OCI-LY3 (cell line): ENCODE results near the gene D2HGDH.

ENCODE experiments used
- H2AFZ ChIP-seq: fragments of 200-600, 300-600 bp; shearing (Covaris generic); 2 replicates; pipeline ENCODE4 v1.6.0; 2014; ENCODE audit warnings: antibody characterized with exemption, low read depth, low read length
- H3K27ac ChIP-seq: fragments of 200-600, 300-600 bp; sonication (generic); 2 replicates; pipeline ENCODE4 v1.5.1; 2014; ENCODE audit warnings: mild to moderate bottlenecking, low read length, moderate library complexity, mixed read lengths
- H3K27me3 ChIP-seq: fragments of 200-600, 300-600 bp; sonication (generic); 2 replicates; pipeline ENCODE4 v1.6.1; 2014; ENCODE audit warnings: low read depth, low read length, mixed read lengths
- H3K36me3 ChIP-seq: fragments of 200-600, 300-600 bp; sonication (generic); replicated peaks from 2 replicates; pipeline ENCODE3; 2014; ENCODE audit warnings: low read depth, low read length, mixed read lengths
- H3K4me1 ChIP-seq: fragments of 300-600, 200-600 bp; sonication (generic); 2 replicates; pipeline ENCODE4 v1.6.1; 2014; ENCODE audit warnings: low read length, mixed read lengths
- H3K4me2 ChIP-seq: fragments of 200-600, 300-600 bp; sonication (generic); 2 replicates; pipeline ENCODE4 v1.6.1; 2014; ENCODE audit warnings: low read length, mixed read lengths
- H3K4me3 ChIP-seq: fragments of 300-600, 200-600 bp; sonication (generic); 2 replicates; pipeline ENCODE4 v1.5.1; 2014; ENCODE audit warnings: antibody characterized with exemption, mild to moderate bottlenecking, low read length, moderate library complexity
- H3K79me2 ChIP-seq: fragments of 300-600, 200-600 bp; shearing (Covaris generic); 2 replicates; pipeline ENCODE4 v1.6.1; 2014; ENCODE audit warnings: mild to moderate bottlenecking, low read length, mixed read lengths
- H3K9ac ChIP-seq: fragments of 300-600, 200-600 bp; shearing (Covaris generic); 2 replicates; pipeline ENCODE4 v1.6.0; 2014; ENCODE audit warnings: mild to moderate bottlenecking, low read length, moderate library complexity
- H3K9me3 ChIP-seq: fragments of 200-600, 300-600 bp; shearing (Covaris generic); 2 replicates; pipeline ENCODE4 v1.6.1; 2014; ENCODE audit warnings: low read length, mixed read lengths; ENCODE audit not compliant: insufficient read depth
- H4K20me1 ChIP-seq: fragments of 200-600, 300-600 bp; sonication (generic); 2 replicates; pipeline ENCODE4 v1.6.1; 2016; ENCODE audit warnings: low read length, mixed read lengths; ENCODE audit not compliant: insufficient read depth
- EZH2phosphoT487 ChIP-seq: fragments of 200-600 bp; shearing (Covaris generic); IDR thresholded peaks from 2 replicates; pipeline ENCODE4 v1.6.1; 2018; ENCODE audit warnings: antibody characterized with exemption, mixed run types, low read depth
- TF ChIP-seq, protein P1 (sequence below): fragments of 200-600, 300-600 bp; sonication (generic); IDR thresholded peaks from 2 replicates; pipeline ENCODE4 v1.5.1; 2014; ENCODE audit warnings: antibody characterized with exemption, low read length, low read depth

Gene D2HGDH

DNA sequence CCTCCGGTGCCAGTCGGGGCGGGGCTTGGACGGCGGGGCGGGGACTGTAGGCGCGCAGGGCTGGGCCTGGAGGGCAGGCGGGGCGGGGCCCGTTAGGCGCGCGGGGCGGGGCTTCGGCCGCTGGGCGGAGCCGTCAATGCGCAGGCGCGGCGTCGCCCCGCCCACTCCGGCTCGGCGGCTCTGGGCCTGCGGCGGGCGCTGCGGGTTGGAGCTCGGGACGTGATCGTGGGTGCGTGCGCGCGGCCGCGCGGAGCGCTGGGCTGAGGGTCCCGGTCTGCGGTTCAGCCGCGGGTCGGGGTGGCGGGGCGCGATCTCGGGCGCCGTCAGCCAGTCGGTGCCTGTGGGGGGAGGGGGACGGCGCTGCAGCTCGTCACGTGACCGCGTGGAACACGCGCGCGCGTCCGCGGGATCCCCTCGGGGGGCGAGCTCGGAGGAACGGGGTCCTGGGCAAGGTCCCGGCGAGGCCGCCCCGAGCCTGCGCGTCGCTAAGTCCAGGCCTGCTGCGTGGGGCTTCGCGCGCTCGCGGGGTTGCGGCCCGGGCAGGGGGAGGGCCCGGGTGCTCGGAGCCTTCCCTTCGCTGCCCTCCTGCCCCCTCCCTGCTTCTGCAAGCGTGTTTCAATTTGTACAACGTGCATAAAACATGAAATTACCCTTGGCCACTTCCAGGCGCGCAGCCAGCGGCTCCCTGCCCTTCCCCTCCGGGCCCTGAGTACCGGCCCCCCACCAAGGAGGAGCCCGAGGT, at the start of gene D2HGDH:
D2HGDH (plus strand) TSS at position 164 of the 742 bp plus-strand sequence. CDS start 595 bp downstream, outside the sequence.
- no peaks in the 10 kb centered on the region for H3K36me3 ChIP-seq
- H3K9ac ChIP-seq, result peak within 1 kb of the TSS; percentile 89
- H3K9me3 ChIP-seq, result no peaks in the 10 kb centered on the region
- H3K79me2 ChIP-seq, result peaks cover 12% of the 10 kb centered on the region
- no peaks in the 10 kb centered on the region for H3K27me3 ChIP-seq
- peak within 1 kb of the TSS; percentile 39; the same call in 1 of the 2 replicates for H2AFZ ChIP-seq
- no peaks in the 10 kb centered on the region for H4K20me1 ChIP-seq
- peak within 1 kb of the TSS; percentile 97 for H3K4me3 ChIP-seq
- H3K4me2 ChIP-seq, result peak within 1 kb of the TSS; percentile 89
- TF ChIP-seq EZH2phosphoT487, result no peak
- TF ChIP-seq, protein P1, sequence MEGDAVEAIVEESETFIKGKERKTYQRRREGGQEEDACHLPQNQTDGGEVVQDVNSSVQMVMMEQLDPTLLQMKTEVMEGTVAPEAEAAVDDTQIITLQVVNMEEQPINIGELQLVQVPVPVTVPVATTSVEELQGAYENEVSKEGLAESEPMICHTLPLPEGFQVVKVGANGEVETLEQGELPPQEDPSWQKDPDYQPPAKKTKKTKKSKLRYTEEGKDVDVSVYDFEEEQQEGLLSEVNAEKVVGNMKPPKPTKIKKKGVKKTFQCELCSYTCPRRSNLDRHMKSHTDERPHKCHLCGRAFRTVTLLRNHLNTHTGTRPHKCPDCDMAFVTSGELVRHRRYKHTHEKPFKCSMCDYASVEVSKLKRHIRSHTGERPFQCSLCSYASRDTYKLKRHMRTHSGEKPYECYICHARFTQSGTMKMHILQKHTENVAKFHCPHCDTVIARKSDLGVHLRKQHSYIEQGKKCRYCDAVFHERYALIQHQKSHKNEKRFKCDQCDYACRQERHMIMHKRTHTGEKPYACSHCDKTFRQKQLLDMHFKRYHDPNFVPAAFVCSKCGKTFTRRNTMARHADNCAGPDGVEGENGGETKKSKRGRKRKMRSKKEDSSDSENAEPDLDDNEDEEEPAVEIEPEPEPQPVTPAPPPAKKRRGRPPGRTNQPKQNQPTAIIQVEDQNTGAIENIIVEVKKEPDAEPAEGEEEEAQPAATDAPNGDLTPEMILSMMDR, result no peak
- H3K4me1 ChIP-seq, result peaks cover 42% of the 10 kb centered on the region
- H3K27ac ChIP-seq, result peak within 1 kb of the TSS; percentile 67

DNA sequence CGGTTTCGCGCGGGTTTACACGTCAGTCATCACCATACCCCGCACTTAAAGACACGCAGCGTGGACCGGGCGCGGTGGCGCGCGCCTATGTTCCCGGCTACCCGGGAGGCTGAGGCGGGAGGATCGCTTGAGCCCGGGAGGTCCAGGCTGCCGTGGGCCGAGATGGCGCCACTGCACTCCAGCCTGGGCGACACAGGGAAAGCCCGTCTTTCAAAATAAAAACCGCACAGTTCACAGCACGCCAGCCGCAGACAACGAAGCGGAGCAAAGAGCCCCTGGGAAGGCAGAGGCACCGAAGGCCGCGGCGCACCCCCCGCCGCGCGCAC, 48.1 kb upstream of the D2HGDH start:
- Histone ChIP-seq H3K27me3 (no peaks in the 10 kb centered on the region), H3K27ac (peak overlapping the region; percentile 59), H3K4me2 (peak overlapping the region; percentile 85), H3K9ac (peak overlapping the region; percentile 91), H3K79me2 (peaks cover 68% of the 10 kb centered on the region), H3K4me1 (peaks cover 14% of the 10 kb centered on the region), H3K9me3 (no peaks in the 10 kb centered on the region), H3K4me3 (peak overlapping the region; percentile 96), H2AFZ (peak overlapping the region; percentile 69; the same call in 1 of the 2 replicates), H4K20me1 (no peaks in the 10 kb centered on the region), H3K36me3 (peaks cover 29% of the 10 kb centered on the region)
- TF ChIP-seq EZH2phosphoT487, result no peak
- TF ChIP-seq, protein P1, result no peak

DNA sequence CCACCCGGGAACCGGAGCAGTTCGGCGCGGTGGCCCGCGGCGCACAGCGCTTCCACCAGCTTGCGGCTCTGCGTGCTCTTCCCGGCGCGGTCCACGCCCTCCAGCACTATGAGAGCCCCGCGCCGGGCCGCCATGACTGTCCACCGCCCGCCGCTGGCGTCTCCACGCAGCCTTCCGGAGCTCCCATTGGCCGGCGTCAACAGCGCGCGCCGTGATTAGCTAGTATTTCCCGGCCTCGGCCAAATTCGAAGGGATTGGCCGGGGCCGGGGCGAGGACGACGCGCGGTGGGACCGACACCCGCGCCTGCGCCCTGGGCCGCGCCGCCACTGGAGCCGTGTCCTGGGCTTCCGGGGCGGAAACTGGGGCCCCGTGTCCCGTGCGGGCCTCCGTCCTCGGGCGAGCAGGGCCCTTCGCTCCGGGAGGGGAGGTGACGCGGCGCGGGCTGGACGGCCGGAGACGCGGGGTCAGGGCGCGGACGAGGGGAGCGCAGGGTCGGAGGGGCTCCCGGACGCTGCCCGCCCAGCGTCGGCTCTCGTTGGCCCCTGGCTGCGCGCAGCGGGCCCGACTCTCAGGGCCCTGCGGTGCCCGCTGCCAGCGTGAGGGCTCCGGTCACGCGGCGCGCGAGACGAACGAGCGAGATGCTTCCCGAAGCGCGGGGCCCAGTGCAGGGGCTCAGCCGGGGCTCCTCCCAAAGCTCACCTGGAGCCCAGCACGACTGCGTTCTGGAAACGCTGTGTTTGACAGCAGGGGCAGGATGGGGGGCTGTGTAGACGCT, 47.6 kb upstream of the D2HGDH start, which contains the start of gene DTYMK:
DTYMK (minus strand) TSS at position 166 of the 776 bp plus-strand sequence; CDS start at position 134, 32 bp downstream.
- TF ChIP-seq EZH2phosphoT487, result no peak
- TF ChIP-seq, protein P1, result no peak
- H3K79me2 ChIP-seq, result peaks cover 66% of the 10 kb centered on the region

DNA sequence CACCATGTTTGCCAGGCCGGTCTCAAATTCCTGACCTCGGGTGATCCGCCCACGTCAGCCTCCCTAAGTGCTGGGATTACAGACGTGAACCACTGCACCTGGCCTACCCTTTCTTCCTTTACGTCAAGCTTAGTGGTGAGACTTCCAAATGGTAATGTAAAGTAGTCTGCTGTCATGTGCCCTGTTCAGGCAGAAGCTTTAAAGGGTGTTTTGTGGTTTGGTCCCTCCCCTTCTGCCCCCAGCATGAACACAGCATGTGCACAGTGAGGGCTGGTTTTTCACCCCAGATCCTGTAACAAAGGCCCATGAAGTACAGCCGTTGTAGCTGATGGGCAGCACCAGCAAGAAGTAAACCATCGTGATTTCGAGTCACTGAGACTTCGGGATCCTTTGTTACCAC, 45.1 kb upstream of the D2HGDH start:
- H4K20me1 ChIP-seq, result no peaks in the 10 kb centered on the region
- no peak for TF ChIP-seq EZH2phosphoT487
- TF ChIP-seq, protein P1, result no peak
- H3K4me2 ChIP-seq, result no peak overlapping the region
- peaks cover 14% of the 10 kb centered on the region for H3K4me1 ChIP-seq
- H3K9ac ChIP-seq, result no peak overlapping the region
- no peaks in the 10 kb centered on the region for H3K9me3 ChIP-seq
- H3K27ac ChIP-seq, result no peak overlapping the region
- no peaks in the 10 kb centered on the region for H3K27me3 ChIP-seq
- peaks cover 45% of the 10 kb centered on the region for H3K79me2 ChIP-seq
- peaks cover 16% of the 10 kb centered on the region for H3K36me3 ChIP-seq
- no peak overlapping the region for H3K4me3 ChIP-seq
- no peak overlapping the region for H2AFZ ChIP-seq

More for the DNA sequence above, 47.6 kb upstream of the D2HGDH start, which contains the start of gene DTYMK:
- peak within 1 kb of the TSS; percentile 96 for H3K4me3 ChIP-seq
- peak within 1 kb of the TSS; percentile 91 for H3K9ac ChIP-seq
- no peaks in the 10 kb centered on the region for H3K9me3 ChIP-seq
- no peaks in the 10 kb centered on the region for H4K20me1 ChIP-seq
- H2AFZ ChIP-seq, result peak within 1 kb of the TSS; percentile 69; the same call in 1 of the 2 replicates
- peak within 1 kb of the TSS; percentile 85 for H3K4me2 ChIP-seq
- peak within 1 kb of the TSS; percentile 70 for H3K27ac ChIP-seq
- H3K4me1 ChIP-seq, result peaks cover 14% of the 10 kb centered on the region
- H3K27me3 ChIP-seq, result no peaks in the 10 kb centered on the region
- peaks cover 29% of the 10 kb centered on the region for H3K36me3 ChIP-seq
